Measurements from ENCODE around the gene LAMA1. TPM values are rescaled to one million over a fixed set of nuclear protein-coding genes. Genes with fewer than 3 reads are reported as not detected.
A peak's percentile ranks its signal among the peaks of the same experiment; 100 is the strongest.

The LAMA1 gene
- total RNA-seq, 3 donors from 2014 or later: 2.7 to 20.8 (median 6.1) TPM

DNA sequence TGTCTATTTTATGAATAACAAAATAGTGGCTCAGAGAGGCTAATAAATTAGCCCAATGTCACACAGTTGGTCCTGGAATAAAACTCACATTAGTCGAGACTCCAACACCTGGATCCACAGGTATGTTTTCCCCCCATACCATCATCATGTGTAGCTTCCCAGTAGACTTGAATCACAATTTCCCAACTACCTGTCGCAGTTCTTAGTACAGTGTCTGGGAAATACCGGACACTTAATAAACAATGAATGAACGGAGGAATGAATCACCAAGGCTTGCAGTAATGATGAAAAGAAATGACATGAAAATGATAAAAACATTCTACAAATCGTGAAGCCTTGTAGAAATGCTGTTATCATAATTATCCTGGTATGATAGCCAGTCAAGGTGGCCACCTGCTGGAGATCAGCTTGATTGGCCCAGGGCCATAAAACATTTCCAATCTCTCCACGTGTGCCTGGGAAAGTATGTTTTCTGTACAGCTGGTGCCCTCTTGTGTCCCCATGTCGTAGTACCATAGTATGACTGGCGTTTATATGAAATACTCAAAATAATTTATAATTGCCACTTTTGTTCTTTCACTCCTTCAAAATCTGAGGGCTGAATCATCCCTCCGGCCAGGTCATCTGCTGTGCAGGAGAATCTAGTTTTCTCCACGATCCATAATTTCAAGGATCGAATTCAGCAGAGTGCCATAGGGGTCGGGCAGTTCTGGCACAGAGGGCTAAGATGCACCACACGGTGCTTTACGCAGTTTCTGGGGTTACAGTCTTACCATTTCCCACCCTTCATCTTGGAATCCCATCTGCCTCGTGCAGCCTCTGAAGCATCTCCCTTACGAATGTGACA lies 95.4 kb downstream of the LAMA1 start:
- ATAC-seq: peak; percentile 99
- peak in 2 of 3 donors; percentile 59 to 86 for DNase-seq
- no peak overlapping the region for H3K4me3 ChIP-seq
- no peaks in the 10 kb centered on the region for H3K9me3 ChIP-seq
- TF ChIP-seq, protein P1, sequence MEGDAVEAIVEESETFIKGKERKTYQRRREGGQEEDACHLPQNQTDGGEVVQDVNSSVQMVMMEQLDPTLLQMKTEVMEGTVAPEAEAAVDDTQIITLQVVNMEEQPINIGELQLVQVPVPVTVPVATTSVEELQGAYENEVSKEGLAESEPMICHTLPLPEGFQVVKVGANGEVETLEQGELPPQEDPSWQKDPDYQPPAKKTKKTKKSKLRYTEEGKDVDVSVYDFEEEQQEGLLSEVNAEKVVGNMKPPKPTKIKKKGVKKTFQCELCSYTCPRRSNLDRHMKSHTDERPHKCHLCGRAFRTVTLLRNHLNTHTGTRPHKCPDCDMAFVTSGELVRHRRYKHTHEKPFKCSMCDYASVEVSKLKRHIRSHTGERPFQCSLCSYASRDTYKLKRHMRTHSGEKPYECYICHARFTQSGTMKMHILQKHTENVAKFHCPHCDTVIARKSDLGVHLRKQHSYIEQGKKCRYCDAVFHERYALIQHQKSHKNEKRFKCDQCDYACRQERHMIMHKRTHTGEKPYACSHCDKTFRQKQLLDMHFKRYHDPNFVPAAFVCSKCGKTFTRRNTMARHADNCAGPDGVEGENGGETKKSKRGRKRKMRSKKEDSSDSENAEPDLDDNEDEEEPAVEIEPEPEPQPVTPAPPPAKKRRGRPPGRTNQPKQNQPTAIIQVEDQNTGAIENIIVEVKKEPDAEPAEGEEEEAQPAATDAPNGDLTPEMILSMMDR (IDR thresholded peaks at IDR 0.05): peak; percentile 49
- H3K4me1 ChIP-seq (ENCODE audit: low read depth): no peaks in the 10 kb centered on the region
- intact Hi-C loops (cut with DNase I, micrococcal nuclease): no loop called here
- H3K36me3 ChIP-seq (ENCODE audit: low read depth): no peaks in the 10 kb centered on the region

DNA sequence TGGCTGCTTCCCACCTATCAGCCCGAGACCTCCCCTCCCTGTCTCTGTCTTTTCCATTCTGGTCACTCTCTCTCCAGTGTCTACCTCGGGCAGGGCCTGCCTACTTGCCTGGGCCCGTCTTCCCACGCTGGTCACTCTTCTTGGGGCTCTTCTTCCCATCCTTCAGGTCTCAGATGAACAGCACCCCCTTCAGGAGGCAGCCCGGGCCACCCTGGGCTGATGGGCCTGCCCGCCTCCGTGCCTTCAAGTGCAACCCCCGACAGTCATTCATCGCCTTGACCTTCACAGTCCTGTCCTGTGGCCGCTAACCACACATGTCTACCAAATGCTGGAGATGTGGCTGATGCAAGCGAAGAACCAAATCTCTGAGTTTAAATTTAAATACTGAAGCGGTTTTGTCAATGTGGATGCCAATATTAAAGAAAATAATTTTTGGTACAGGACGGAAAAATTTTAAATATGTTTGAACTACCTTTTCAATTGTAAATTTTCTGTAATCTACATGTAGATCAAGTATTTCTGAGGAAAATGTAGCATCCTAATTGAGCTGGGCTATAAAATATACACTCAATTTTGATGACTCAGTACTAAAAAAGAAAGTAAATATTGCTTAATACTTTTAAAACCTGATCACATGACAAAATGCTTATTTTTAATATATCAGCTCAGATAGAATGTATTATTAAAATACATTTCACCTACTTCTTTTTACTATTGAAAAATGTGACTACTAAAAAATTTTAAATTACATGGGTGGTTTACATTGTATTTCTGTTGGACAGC lies 96.4 kb downstream of the LAMA1 start:
- ATAC-seq (no peak), DNase-seq (no peak)
- Histone ChIP-seq H3K4me1 (ENCODE audit: low read depth) (no peaks in the 10 kb centered on the region), H3K36me3 (ENCODE audit: low read depth) (no peaks in the 10 kb centered on the region), H3K9me3 (no peaks in the 10 kb centered on the region), H3K4me3 (no peak overlapping the region)
- TF ChIP-seq, protein P1 (IDR thresholded peaks at IDR 0.05): no peak
- intact Hi-C loops (cut with DNase I, micrococcal nuclease): no loop called here

DNA sequence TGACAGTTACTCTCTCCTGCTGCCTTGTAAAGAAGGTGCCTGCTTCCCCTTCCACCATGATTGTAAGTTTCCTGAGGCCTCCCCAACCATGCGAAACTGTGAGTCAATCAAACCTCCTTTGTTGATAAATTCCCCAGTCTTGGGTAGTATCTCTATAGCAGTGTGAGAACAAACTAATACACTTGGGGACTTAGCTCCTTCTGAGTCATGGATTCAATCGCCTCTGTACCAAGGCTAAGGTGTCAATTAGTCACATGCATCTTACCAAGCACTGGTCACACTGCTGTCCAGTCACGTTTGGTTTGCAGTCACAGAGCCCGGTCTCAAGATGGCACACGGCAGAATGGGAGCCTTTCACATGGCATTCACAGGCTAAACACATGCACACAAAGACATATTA lies 100.6 kb downstream of the LAMA1 start:
- TF ChIP-seq, protein P1 (IDR thresholded peaks at IDR 0.05): no peak
- H3K4me3 ChIP-seq: no peak overlapping the region
- ATAC-seq (no peak), DNase-seq (no peak)
- H3K9me3 ChIP-seq: no peaks in the 10 kb centered on the region
- intact Hi-C loops (cut with DNase I, micrococcal nuclease): no loop called here
- no peaks in the 10 kb centered on the region for H3K36me3 ChIP-seq (ENCODE audit: low read depth)
- H3K4me1 ChIP-seq (ENCODE audit: low read depth): no peaks in the 10 kb centered on the region

DNA sequence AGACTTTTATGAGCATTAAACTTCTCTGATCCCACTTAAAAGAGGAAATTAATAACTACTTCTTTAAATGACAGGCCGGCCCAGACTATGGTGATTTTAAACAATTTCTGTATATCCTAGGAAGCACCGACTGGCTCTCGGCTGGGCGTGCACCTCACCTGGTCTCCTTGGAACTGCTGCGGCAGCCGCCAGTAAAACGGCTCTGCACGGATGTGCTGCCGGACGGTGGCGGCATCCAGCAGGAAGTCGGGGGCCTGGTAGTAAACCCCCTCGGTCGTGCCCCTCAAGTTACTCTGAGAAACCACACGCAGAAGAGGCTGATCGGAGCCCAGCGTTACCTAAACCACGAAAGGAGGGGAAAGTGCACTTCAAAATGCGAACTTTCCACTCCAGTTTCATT lies 106.5 kb downstream of the LAMA1 start:
- Histone ChIP-seq H3K36me3 (ENCODE audit: low read depth) (no peaks in the 10 kb centered on the region), H3K4me1 (ENCODE audit: low read depth) (no peaks in the 10 kb centered on the region), H3K4me3 (no peak overlapping the region), H3K9me3 (no peaks in the 10 kb centered on the region)
- DNase-seq: no peak
- intact Hi-C loops (cut with DNase I, micrococcal nuclease): no loop called here
- no peak for ATAC-seq
- TF ChIP-seq, protein P1 (IDR thresholded peaks at IDR 0.05): no peak

DNA sequence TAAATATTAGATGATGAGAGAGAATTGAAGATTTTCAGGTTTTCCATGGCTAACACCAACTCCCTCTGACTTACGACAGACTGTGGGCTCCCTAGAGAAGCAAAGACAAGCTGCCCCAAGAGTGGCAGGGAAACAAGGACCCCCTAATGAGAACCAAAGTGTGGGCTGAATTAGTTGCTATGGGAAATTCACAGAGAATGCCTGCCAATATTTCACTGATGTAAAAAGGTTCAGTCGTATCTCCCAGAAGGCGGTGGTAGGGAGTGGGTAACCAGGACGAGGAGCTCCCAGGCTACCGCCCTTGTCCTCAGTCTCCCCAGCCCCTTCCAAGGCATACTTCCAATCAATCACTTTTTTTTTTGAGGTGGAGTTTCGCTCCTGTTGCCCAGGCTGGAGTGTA lies 113.6 kb downstream of the LAMA1 start:
- no peaks in the 10 kb centered on the region for H3K4me1 ChIP-seq (ENCODE audit: low read depth)
- DNase-seq: no peak
- intact Hi-C loops (cut with DNase I, micrococcal nuclease): no loop called here
- ATAC-seq: no peak
- no peaks in the 10 kb centered on the region for H3K36me3 ChIP-seq (ENCODE audit: low read depth)
- no peak overlapping the region for H3K4me3 ChIP-seq
- H3K9me3 ChIP-seq: no peaks in the 10 kb centered on the region
- TF ChIP-seq, protein P1 (IDR thresholded peaks at IDR 0.05): no peak
